GM21717 (cell line): Measurements from ENCODE around the gene GUCY1A1.

Experiments
- ATAC-seq: cut with Tn5 transposase; IDR thresholded peaks from one replicate; pipeline ENCODE4 v1.9.1; 2021; ENCODE audit warnings: mild to moderate bottlenecking, moderate library complexity; ENCODE audit not compliant: unreplicated experiment

Gene GUCY1A1

GRCh38 chr4:155772459-155773195, 106.0 kb downstream of the GUCY1A1 start:
- ATAC-seq = no peak

GRCh38 chr4:155773196-155773800, 106.7 kb downstream of the GUCY1A1 start:
- no peak for ATAC-seq

- no peak for ATAC-seq
These were observed 107.4 kb downstream of the GUCY1A1 start for GRCh38 chr4:155774033-155774432.

- ATAC-seq = no peak
These were observed 111.5 kb downstream of the GUCY1A1 start for GRCh38 chr4:155777971-155778735.

GRCh38 chr4:155780775-155781174, 114.1 kb downstream of the GUCY1A1 start:
- no peak for ATAC-seq

- ATAC-seq = no peak
These were observed 114.7 kb downstream of the GUCY1A1 start for GRCh38 chr4:155781249-155781831.
